CD4-positive, alpha-beta T cell treated with Interleukin-15 for 1 hour (primary cell): ENCODE measurements around the gene DNAH3.
A peak's percentile ranks its signal among the peaks of the same experiment; 100 is the strongest.

Source experiments
- DNase-seq: peaks from one replicate; pipeline ENCODE4 v3.0.0-alpha.2; 2020

The DNAH3 gene

DNA sequence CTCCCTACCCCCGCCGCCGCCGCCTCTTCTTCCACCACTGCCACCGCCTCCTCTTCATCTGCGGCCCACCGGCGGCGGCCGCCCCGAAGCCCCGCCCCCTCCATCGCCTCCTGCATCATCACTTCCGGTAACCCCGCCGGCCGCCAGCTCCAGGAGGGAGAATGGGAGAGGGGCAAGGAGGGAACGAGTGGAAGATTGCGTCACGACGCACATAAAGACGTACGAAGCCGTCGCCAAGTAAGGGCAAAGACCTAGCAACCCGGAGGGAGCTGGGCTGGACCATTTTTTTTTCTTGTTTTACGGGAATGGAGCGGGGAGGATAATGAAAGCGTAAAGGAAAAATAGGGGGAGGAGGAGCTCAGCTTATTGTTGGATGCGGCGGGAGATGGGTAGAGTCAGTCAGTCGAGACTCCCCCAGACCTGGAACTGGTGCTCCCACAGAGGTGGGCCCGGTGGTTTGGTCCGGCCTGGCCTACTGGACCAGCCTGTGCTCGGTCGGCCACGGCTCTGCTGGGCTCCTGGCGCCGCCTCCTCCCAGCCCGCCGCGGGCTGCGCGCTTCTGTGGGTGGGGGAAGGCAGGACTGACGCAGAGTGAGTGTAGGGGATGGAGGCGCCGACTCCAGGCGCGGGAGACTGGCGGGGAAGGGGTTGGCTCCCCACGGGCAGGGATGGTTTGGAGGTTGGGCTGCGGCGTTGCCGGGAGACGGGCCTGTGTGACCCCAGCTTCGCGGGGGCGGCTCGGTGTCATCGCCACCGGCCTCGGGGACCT is 250.2 kb downstream of the DNAH3 start, which contains the start of the genes DCUN1D3 and LYRM1:
Gene DCUN1D3, minus strand, starts transcription at position 60 of the 769 bp plus-strand sequence. CDS start 37,820 bp downstream, outside the sequence.
Gene LYRM1, plus strand, starts transcription at position 473 of the 769 bp plus-strand sequence. CDS start 14,785 bp downstream, outside the sequence.
- DNase-seq: peak; percentile 94

DNA sequence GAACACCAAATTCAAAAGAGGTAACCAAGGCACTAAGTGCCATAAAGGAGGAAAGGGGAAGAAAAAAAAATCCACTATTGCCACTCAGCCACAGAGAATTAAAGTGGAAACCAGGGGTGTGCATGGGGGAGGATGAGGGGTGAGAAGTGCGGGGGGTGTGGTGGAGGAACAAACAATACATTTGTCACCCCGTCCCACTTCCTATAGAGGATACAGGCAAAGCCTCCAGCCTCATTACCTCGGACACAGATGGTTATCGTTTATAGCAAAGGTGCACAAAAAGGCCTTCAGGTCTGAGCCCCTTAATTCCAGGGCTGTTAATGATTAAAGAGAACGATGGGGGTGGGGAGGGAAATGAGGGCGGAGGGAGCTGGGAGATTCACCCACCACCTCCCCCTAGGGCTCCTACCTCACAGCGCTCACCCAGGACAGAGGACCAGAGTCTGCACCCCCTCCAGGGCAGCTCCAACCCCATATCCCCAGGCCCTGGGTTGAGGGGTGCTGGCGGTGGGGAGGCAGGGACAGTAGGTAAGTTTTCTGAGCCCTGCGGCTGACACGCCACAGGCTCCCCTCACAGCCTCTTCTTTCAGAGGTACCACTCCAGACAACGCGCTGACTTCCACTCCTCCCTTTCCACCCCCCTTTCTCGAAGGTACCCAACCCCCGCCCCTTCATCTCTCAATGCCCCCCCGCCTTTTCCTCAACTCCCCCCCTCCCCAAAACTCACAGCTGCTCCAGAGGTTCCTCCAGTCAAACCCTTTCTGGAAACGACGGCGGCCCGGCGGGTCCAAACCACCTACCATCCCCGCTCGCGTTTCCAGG is 251.0 kb downstream of the DNAH3 start:
- peak; percentile 24 for DNase-seq

DNA sequence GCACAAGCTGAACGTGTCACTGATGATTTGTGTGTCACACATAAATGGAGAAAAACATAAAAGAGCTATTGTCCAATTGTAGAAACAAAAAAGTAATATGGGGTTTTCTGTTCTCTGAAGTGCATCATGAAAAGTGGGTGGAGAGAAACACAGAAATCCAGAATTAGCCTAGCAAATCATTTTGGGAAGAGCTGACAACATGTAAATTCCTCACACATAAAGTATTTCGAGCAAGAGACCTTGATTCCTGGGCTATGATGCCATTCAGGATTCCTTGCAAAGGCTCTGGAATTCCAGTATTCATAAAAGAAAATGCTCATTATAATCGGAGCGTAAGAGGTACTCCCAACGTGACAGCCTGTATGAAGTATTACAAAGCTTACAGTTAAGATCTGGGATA is 251.6 kb downstream of the DNAH3 start:
- no peak for DNase-seq

DNA sequence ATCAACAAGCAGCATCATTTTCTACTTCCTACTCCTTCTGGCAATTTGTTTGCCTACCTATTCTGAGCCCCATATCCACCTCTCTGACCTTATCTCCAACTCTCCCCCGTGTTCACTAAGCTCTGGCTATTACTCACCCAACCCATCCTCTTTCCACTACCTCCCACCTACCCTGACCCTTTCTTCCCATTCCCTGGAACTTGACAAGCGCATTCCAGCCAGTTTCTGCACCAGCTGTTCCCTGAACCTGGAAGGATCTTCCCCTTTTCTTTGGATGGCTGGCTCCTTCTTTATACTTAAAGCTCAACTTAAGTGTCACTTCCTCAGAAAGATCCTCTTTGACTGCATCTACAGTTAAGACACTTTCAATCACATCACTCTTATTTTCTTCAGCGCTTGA is 252.7 kb downstream of the DNAH3 start:
- DNase-seq: no peak

DNA sequence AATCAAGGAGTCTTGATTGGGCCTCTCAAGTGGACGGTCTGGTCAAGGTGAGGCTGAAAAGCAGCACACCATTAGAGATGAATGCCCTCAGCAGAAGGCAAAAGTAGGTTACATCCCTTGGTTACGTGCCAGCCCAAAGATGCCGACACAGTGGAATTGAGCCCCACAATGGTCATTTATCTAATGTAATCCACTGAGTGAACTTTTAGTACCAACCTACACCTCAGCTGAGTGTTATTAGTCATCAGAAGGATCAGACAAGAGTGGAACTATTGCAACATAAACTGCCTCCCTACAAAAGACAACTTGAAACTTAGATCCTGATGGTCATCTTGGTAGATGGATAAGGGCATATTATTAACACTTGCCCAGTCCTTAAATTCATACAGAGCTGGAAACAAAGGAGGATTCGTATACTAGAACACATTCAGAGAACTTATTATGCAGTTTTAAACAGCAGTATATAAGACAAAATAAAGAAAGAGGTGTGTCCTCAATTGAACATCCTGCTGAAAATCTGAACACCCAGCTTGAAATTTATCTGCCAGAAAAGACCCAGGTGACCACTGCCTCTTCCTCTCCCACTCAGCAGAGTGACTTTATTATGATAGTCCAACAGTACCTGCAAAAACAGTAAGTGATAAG is 253.3 kb downstream of the DNAH3 start:
- no peak for DNase-seq

GRCh38 chr16:20894388-20894787 is 256.3 kb downstream of the DNAH3 start:
- no peak for DNase-seq

DNA sequence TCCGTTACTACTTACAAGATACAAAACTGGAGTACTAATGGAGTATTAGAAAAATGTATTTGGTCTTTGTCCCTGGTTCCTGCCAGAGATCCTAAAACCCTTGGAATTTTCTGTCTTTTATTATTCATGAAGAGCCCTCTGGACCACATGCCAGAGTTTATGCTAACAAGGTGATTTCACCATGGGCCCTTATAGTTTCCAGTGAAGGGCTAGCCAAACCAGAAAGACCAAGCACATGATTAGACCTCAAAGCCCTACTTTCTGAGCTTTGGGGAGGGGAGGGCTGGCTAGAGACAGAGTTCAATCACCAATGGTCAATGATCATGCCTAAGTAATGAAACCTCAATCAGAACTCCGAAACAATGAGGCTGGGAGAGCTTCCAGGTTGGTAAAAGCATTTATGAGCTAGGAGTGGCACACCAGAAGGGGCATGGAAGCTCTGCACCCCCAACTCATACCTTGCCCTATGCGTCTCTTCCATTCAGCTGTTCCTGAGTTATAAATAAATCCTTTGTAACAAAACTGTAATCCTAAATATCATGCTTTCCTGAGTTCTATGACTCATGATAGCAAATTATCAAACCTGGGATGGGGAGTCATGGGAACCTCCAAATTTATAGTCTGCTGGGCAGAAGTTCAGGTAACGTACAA is 260.9 kb downstream of the DNAH3 start:
- DNase-seq: no peak

- no peak for DNase-seq
Observed at GRCh38 chr16:20887207-20887606, 263.4 kb downstream of the DNAH3 start.

DNA sequence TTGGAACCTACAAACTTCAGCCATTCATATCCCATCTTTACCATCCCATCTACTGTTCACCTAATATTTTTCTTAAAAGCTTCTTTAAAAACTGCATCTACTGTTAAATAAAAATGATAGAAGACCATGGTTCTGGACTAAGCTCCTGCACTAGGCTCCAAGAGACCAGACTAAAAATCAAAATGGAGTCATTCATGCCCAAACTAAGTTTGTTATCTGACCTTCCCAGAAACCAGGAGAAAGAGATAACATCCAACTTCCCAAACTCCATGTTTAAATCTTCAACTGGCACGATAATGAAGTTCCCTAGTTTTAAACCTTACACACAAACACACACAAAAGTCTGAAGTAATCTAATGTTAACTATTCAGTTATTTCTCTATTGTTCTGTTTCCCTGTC is 264.3 kb downstream of the DNAH3 start:
- DNase-seq: no peak

DNA sequence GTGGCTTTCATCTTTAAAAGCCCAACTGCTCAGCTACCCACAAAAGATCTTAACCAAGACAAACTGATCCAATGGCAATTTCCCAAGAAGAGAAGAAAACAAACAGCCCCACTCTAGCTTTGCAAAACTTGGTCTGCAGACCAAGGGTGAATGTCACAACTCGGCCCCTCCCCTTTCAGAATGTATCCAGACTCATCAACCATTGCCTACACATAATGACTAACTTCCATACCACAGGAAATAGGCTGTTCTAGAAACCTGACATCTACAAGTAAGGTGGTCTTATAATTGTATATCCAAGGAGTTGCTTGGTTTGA is 266.4 kb downstream of the DNAH3 start:
- no peak for DNase-seq

GRCh38 chr16:20883554-20884239 is 266.9 kb downstream of the DNAH3 start:
- no peak for DNase-seq
